GM19452 (cell line): ENCODE data around the gene OR6K2.
"Not testable (repeated sequence)": the region's sequence is repeated elsewhere in the genome, so short reads cannot be mapped to it uniquely, and the experiment has no call there.

Source experiments
- ATAC-seq: cut with Tn5 transposase; IDR thresholded peaks from one replicate; pipeline ENCODE4 v1.9.1; 2021; ENCODE audit not compliant: unreplicated experiment

Gene OR6K2

DNA sequence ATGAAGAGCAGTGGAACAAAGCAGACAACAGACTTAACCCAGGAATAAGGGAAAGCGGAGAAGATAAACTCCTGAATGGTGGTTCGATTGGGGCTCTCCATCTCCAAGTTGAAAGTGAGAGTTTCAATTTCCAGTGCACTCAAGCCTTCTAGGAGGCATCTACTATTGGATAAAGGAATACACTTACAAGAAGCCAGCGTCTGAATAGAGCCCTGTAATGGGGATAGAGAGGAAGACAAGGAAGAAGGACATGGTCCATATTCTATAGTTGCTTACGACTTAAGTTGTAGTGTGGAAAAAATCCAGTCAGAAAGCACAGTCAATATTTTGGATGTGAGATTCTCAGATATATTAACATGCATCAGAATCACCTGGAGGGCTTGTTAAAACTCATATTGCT, at the start of gene OR6K2:
Gene OR6K2 (minus strand): TSS at position 101 of the 400 bp plus-strand sequence. CDS start 0 bp downstream, at position 101.
- ATAC-seq, result no peak

DNA sequence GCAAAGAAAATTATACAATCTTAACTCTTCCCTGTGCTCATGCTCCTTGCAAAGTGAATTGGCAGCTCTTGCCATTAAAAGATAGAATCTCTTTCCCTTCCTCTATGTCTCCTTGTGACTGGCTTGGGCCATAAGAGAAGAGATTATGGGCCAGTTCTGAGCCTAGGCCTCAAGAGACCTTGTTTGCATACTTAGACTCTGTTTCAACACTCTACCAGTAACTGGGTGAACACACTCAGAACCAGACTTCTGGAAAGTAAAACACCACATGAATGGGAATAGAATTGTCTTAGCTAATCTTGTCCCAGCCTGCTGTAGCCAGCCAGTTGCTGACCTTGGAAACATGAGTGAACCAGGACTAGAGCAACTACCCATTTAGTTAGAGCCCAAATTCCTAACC, 35.4 kb upstream of the OR6K2 start:
- no peak for ATAC-seq

GRCh38 chr1:158732524-158732923, 32.1 kb upstream of the OR6K2 start:
- ATAC-seq, result no peak

- ATAC-seq, result no peak
Observed at GRCh38 chr1:158731707-158732106, 31.3 kb upstream of the OR6K2 start.

DNA sequence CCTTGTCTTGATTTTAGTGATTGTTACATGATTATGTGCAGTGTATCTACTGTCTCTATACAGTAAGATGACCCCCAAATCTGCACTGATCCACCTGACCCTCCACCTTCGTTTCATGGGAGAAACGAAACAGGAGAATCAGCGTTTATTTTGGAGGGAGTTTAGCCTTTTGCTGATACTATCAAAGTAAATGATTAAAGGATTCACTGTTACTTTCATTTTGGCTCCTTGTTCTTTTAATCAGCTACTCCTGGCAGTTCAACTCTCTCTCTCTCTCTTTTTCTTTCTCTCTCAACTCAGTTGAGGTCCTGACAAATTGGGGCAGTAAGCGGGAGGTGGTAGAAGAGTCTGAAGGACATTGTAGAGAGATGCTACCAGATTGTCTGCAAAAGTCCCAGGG, 30.0 kb upstream of the OR6K2 start:
- ATAC-seq, result no peak

DNA sequence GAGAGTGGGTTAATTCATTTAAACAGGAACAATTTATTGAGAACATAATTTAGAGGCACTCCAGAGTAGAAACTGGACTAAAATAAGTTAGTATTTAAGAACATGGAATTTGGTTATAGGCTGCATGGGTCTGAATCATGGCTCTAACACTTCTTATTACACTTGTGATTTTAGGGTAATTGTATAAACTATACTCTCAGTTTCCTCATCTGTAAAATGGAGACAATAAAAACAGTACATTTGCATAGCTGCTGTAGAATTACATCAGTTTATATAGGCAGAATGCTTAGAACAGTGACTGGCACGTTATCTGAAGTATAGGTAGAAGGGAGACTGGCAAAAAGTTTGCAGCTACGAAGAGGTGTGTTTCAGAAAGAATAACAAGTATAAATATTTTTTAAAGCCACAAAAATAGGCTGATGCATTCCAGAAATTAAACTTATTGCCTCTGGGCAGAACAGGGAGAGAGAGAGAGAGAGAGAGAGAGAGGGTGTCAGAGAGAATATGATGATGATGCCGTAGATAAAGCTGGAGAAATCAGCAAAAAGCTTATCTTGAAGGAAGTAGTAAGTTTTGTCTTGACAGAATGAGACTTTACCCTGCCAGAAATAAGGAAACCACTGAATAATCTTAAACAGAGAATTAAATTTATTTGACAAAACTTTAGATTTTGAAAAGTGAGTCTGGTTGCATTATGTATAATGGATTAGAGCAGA, 28.2 kb upstream of the OR6K2 start:
- ATAC-seq, result no peak

DNA sequence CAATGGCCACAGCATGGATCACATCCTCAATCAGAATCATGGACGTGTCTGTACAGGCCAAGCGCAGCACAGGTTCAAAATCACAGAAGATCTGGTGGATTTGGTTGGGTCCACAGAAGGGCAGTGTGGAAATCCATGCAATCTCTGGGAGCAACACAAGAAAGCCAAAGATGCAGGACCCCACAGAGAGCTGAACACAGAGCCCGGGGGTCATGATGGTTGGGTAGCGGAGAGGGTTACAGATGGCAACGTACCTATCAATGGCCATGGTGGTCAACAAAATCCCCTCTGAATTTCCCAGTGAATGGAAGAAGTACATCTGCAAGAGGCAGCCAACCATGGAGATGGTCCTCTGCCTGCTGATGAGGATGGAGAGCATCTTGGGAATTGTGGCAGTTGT, 24.0 kb upstream of the OR6K2 start:
- no peak for ATAC-seq

DNA sequence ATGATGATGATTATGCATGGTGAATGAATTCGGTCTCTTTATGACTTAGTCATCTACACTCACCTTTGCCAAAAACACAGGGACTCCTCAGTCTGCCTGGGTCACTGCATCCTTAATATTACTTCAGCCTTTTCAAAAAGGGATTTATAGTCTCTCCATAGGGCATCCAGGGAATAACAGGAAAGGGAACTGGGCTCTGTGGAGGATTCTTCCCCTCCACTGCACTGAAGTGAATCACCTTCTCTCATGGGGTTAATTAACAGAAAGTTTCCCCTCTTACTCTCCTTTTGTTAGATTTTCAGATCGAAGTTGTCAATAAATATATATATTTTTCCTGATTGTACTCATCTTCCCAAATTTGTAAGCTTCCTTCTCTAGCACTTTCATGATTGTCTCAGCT, 20.2 kb upstream of the OR6K2 start, which contains the start of gene OR6K3:
Gene OR6K3 (minus strand): TSS at position 101 of the 400 bp plus-strand sequence. CDS start 2,605 bp downstream, outside the sequence.
- ATAC-seq, result no peak

- no peak for ATAC-seq
Observed at GRCh38 chr1:158719664-158720063, 19.2 kb upstream of the OR6K2 start.

- no peak for ATAC-seq
Observed at GRCh38 chr1:158717344-158717743, 16.9 kb upstream of the OR6K2 start.

DNA sequence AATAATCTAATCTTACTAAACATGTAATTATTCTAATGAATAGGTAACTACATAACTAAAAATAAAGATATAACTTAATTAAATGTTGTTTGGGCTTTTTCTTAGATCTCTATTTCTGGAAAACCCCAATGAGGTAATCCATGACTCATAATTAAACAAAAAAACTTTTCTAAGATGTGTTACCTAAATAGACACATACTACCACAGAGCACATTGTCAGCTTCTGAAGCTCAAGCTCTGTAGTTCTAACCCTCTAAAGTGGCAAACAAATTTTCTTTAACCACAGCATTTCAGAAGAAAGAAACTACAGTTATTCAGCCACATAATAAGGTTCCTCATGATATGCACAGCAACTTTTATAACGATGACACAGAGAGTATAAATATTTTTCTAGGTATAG, 15.9 kb upstream of the OR6K2 start:
- no peak for ATAC-seq

GRCh38 chr1:158714754-158715153, 14.3 kb upstream of the OR6K2 start:
- no peak for ATAC-seq

- ATAC-seq, result no peak
Observed at GRCh38 chr1:158711098-158711497, 10.6 kb upstream of the OR6K2 start.

- ATAC-seq, result no peak
Observed at GRCh38 chr1:158706096-158706495, 5.6 kb upstream of the OR6K2 start.

DNA sequence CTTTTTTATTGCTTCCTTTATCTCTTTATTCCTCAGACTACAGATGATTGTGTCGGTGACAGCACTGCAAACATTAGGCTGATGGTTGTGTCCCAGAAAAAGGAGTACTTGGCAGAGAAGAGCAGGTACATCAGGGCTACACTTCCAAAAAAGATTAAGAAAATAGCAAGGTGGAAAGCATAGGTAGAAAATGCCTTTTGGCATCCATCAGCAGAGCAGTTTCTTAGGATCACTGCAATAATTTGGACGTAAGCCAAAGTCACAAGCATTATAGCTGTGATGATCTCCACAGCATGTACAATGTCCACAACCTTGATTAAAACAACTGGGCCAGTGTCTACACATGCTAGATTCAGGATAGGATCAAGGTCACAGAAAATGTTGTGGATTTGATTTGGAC, 5.9 kb downstream of the OR6K2 start:
- ATAC-seq, result no peak

DNA sequence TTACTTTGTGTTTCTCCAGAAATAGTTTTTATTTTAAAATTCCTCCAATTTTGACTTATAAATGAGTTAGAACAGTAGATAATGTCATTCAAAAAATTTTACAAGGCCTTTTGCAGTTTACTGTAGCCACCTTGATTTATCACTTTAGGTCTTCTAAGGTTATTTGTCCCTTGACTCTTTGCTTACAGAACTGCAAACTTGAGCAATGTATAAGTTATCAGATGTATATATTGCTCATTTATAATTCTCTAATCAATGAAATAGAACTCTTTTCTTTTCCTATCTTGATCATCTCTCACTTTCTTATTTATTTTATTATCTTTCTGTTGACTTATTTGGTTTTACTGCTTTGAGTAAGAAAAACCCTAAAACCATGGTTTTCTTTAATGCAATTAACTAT, 8.1 kb downstream of the OR6K2 start:
- ATAC-seq, result no peak

DNA sequence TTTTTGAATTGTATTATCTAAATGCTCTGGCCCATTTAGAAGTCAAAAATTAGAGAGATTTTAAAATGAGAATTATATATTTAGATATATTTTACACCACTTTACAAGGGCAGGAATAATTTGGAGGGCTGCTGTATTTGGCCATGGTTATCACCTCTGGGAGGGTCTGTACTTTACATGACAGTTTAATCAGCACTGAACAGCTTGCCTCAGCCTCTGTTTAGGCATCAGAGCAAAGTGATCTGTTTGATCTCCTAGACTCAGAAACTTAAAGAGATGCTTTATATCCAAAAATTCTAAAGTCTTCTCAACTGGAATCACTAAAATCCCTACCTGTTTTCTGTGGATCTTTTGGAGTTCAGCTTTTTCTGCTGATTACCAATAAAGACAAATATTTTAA, 8.5 kb downstream of the OR6K2 start:
- no peak for ATAC-seq

- not testable (repeated sequence) for ATAC-seq
Observed at GRCh38 chr1:158691149-158691548, 9.3 kb downstream of the OR6K2 start.

GRCh38 chr1:158689875-158690274, 10.6 kb downstream of the OR6K2 start:
- no peak for ATAC-seq

DNA sequence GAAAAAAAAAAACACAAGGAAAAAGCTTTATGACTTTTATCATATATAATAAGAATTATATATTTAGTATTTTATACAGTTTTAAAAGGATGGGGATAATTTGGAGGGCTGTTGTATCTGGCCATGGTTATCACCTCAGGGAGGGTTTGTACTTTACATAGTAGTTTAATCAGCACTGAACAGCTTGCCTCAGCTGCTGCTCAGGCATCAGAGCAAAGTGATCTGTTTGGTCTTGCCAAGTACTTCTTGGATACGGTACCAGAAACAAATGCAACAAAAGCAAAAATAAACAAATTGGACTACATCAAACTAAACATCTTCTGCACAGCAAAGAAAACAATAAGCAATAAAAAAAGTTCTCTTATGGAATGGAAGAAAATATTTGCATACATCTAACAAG, 11.3 kb downstream of the OR6K2 start:
- ATAC-seq, result no peak

GRCh38 chr1:158688343-158688742, 12.1 kb downstream of the OR6K2 start:
- not testable (repeated sequence) for ATAC-seq

DNA sequence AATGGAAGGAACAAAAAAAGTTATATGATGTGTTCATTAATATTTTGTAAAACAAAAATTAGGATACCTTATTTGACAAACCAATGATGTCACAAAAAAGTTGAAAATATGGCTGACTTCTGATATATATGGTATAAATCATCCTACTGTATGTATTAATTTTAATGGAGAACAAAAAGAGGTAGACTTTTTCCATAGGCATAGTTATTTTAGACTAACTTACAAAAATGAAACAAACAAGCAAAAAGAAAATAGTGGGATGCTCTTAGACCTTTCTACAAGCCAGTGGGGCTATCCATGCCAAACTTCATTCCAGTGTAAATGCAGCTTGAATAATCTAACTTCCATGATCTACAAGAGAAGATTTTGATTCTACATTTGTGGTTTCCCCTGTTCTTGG, 13.4 kb downstream of the OR6K2 start:
- ATAC-seq, result no peak
